ENCODE data around the gene MAP2K7.
"Not testable (repeated sequence)": the region's sequence is repeated elsewhere in the genome, so short reads cannot be mapped to it uniquely, and the experiment has no call there.

The MAP2K7 gene

DNA sequence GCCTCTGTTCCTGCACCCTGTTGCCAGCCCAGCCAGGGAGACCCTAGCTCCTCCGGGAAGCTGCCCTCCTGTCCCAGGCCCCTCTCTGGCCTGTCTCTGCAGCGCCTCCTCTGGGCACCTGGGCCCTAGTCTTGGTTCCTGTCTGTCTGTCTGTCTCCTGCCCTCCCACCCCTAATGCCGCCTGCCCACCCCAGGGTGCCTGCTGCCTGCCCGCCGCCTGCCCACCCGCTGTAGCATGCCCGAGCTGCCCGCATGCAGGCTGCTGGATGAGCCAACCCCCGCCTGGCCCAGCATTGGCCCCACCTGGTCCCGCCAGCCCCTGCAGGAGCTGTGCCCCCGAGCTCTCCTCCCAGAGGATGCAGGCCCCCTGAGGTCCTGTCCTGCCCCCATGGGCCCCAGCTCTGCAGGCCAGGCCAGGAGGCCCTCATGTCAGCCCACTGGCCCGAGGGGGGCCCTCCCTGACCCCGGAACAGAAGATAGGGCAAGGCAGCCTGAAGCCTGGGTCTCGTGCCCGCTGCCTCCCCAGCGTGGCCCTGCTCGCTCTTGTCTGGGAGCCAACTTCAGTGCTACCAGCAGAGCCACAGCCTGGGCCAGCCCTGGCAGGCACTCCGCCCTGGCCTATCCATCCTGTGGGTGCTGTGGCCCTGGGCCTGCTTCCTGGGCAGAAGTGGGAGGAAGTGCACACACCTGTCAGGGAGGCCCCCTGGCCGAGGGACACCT lies 5.2 kb downstream of the MAP2K7 start:
- DNase-seq (ENCODE audit: low spot score), result no peak

DNA sequence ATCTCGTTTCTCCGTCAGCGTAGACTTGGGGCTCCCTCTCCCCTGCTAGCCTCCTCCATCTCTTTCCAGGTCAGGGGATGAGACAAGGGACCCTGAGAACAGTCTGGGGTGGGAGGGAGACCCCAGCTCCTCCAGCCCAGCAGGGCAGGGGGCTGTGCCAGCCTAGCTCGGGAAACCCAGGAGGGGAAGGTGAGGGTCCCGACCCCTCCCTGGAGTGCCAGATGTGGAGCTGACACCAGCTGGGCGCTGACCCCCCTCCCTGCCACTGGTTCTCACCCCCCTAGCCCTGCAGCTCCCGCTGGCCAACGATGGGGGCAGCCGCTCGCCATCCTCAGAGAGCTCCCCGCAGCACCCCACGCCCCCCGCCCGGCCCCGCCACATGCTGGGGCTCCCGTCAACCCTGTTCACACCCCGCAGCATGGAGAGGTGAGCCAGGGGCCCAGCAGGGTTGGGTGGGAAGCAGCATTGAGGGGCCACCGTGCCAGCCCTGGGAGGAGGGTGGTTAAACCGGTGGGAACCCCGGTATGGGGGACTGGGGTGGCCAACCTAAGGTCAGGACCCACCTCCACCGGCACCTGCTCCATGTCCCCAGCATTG lies 5.9 kb downstream of the MAP2K7 start:
- DNase-seq (ENCODE audit: low spot score), result no peak

DNA sequence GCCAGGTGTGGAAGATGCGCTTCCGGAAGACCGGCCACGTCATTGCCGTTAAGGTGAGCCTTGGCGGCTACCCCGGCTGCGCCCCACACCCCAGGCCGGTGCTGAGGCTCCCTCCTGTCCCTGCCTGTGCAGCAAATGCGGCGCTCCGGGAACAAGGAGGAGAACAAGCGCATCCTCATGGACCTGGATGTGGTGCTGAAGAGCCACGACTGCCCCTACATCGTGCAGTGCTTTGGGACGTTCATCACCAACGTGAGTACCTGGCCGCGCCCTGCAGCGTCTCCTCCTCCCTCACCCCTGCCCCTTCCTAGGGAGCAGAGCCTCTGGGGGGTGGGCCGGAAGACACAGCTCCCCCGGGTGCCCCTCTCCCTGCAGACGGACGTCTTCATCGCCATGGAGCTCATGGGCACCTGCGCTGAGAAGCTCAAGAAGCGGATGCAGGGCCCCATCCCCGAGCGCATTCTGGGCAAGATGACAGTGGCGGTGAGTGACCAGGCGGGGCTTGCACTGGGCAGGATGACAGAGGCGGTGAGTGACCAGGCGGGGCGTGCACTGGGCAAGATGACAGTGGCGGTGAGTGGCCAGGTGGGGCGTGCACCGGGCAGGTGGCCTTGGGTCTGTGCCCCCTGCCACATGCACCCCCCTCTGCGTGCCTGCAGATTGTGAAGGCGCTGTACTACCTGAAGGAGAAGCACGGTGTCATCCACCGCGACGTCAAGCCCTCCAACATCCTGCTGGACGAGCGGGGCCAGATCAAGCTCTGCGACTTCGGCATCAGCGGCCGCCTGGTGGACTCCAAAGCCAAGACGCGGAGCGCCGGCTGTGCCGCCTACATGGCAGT lies 6.9 kb downstream of the MAP2K7 start:
- no peak for DNase-seq (ENCODE audit: low spot score)

DNA sequence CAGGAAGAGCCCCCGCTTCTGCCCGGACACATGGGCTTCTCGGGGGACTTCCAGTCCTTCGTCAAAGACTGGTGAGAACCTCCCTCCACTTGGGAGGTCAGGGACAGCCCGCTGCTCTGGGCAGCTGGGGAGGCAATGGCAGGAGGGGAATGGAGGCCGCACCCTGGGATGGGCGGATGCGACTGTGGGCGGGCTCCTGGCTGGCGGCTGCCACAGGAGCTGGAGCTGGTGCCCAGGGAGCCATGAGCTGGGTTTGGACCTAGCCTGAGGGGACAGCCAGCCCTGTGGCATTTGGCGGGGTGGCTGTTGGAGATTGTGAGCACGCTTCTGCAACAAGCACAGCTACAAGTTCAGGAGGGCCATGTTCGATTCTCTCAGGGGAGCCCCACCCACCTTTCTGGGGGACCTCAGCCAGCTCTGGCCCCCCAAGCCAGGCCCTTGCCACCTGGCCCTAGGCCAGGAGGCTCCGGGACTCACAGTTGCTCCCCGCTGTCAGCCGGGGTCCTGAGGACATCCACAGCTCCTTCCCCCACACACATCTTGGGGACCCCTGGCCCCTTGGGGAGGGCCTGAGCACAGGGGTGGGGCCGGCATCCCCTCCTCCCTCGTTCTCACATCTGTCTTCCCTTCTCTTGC lies 7.9 kb downstream of the MAP2K7 start:
- DNase-seq (ENCODE audit: low spot score), result no peak

DNA sequence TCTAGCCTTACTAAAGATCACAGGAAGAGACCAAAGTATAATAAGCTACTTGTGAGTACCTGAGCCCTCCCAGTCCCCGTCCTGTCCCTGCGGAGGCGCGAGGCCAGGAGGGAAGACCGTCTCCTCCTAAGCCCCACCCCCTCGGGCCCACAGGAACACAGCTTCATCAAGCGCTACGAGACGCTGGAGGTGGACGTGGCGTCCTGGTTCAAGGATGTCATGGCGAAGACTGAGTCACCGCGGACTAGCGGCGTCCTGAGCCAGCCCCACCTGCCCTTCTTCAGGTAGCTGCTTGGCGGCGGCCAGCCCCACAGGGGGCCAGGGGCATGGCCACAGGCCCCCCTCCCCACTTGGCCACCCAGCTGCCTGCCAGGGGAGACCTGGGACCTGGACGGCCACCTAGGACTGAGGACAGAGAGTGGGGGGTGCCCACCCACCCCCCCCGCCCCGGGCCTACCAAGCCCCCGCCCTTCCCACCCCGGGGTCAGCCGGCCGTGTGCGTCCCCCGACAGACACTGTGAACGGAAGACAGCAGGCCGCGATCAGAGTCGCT lies 8.5 kb downstream of the MAP2K7 start:
- DNase-seq (ENCODE audit: low spot score), result no peak

DNA sequence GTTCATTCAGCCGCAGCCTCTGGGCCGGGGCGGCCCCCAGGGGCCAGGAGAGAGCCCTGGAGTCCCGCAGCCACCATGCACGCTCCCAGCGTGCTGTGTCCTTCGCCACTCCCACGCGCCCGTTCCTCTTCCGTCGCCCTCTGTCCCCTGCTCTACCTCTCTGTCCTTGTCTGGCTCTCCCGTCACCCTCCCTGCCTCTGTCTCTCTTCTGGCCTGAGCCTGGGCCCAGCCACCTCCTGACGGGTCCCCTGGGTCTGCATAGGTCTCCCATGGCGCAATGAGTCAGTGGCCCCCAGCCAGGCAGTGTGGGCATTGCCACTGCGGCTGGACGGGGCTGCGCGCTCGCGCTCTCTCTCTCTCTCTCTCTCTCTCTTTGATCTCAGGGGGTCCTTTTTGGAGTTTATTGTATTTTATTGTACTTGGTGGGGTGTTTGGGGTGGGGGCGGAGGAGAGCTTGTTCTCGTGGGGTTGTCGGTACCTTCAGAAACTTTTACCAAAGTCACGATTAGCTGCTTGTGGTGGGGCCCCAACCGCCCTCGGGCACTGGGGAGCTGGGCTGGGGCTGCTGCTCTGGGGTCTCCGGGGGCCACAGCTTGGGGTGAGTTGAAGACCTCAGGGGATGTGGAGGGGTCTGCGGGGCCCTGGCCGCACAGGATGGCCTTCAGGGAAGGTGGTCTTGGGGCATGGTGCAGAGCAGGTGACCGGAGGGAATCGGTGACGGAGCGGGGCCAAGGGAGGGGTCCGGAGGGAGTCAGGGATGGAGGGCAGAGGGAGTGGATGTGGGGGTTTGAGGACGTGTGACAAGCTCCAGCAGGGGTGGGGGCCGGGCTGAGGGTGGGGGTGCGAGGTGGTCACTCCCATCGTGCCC lies 9.3 kb downstream of the MAP2K7 start:
- DNase-seq (ENCODE audit: low spot score), result no peak

DNA sequence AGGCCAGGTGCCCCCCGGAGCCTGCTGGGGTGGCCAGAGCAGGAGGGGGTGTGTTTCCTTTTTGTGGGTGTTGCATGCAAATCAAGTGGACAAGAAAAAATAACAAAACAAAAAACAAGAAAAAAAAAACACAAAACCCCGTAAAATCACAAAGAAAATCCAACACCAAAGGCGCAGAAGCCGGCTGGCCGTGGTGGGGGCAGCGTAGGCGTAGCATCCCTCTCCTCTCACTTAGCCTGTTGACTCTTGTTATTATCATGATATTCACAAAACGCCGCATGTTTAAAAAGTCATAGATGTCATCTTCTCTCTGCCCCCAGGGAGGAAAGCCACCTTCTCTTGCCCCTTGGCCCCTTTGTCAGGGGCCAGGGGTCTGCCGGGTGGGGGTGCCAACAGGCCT lies 10.0 kb downstream of the MAP2K7 start:
- no peak for DNase-seq (ENCODE audit: low spot score)

DNA sequence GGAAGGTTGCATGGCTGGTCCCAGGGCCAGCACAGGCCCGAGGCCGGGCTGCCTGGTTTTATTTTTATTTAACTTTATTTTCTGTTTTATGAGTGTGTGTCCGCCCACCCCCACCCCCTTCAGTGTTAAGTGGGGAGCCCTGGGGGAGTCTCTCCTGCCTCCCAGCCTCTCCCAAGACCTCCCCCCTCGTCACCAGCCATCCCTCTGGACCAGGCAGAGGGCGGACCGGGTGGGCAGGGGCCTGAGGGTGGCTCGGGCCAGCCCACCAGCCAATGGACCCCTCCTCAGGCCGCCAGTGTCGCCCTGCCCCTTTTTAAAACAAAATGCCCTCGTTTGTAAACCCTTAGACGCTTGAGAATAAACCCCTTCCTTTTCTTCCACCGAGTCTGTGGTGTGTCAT lies 10.4 kb downstream of the MAP2K7 start:
- no peak for DNase-seq (ENCODE audit: low spot score)

DNA sequence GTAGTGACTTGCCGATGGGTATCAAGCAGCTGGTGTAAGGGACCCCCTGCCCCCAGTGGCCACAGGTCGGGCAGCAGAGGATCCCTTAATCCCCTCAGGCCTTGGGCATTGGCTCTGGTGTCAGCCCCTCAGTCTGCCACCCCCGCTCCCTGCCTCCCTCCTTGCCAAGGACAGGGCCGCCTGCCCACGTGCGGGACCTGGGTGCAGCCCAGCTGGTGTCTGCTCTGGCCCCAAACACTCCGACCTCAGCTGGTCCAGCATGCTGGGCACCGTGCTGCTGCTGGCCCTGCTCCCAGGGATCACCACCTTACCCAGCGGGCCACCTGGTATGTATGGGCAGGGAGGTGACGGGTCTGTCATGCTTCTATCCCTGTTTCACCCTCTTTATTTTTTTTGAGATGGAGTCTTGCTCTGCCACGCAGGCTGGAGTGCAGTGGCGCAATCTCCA lies 10.9 kb downstream of the MAP2K7 start, which contains the start of gene TGFBR3L:
TGFBR3L (plus strand) TSS at position 233 of the 448 bp plus-strand sequence.
- DNase-seq (ENCODE audit: low spot score), result no peak

DNA sequence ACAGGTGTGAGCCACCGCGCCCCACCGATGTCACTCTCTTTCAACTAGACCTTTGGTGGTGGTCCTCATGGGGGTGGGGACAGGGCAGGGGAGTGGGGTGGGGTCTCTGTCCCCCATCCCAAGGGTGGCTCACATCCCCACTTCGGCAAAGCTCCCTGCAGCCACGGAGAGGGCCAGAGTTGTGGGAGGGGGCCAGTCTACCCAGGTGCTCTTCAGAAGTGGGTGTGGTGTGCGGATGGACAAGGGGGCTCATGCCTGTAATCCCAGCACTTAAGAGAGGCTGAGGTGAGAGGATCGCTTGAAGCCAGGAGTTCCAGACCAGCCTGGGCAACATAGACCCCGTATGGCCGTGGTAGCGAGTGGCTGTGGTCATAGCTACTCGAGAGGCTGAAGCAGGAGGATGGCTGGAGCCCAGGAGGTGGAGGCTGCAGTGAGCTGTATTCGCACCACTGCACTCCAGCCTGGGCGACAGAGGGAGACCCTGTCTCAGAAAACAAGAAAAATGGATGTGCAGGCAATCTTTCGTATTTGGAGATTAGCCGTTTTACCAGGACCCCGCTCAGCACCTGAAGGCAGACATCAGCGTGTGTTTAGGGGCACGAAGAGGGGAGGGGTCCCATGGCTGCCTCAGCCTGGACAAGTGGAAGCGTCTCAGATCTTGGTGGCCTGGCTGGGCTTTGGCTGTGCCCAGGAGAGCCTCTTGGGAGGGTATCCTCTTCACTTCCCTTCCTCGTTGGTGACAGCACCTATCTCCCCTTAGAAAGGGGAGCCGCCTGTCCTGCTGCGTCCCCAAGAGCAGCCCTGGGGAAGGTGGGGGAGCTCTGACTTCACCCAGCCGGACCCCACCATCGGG lies 11.8 kb downstream of the MAP2K7 start:
- no peak for DNase-seq (ENCODE audit: low spot score)

DNA sequence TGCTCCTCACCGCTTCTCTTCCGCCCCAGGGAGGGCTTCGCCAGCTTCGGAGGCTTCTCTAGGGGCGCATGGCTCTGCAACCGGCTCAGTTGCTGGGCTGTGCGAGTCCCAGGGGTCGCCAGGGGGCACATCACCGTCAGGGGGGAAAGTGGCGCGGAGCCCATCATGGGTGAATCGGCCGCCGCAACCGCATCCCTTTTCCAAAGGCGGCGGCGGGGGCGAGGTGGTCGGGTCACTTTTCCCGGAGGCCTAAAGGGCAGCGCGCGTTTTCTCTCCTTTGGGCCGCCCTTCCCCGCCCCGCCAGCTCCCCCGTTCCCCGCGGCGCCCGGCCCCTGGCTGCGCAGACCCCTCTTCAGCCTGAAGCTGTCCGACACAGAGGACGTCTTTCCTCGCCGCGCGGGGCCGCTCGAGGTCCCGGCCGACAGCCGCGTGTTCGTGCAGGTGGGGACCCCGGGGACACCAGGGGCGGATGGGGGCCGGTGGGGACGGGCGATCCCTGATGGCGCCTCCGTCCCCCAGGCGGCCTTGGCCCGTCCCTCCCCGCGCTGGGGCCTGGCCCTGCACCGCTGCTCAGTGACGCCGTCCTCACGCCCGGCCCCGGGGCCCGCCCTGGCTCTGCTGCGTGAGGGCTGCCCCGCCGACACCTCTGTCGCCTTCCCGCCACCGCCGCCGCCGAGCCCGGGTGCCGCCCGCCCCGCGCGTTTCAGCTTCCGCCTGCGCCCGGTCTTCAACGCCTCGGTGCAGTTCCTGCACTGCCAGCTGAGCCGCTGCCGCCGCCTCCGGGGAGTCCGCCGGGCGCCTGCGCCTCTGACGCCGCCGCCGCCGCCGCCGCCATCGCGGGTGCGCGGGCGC lies 12.7 kb downstream of the MAP2K7 start:
- DNase-seq (ENCODE audit: low spot score), result peak; percentile 48

DNA sequence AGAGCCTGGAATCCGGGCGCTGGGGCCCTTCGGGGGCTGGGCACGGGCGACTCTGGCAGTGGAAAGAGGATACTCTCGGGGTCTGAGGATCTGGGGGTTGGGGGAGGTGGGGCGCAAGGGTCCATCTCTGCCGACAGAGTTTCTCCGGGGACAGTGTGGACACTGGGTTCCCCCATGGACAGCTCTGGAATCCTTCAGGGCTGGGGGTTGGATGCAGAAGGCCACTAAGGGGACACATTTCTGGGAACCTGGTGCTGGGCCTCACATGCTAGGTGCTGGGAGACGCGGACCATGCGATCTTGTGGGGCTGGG lies 13.2 kb downstream of the MAP2K7 start:
- DNase-seq (ENCODE audit: low spot score), result no peak

DNA sequence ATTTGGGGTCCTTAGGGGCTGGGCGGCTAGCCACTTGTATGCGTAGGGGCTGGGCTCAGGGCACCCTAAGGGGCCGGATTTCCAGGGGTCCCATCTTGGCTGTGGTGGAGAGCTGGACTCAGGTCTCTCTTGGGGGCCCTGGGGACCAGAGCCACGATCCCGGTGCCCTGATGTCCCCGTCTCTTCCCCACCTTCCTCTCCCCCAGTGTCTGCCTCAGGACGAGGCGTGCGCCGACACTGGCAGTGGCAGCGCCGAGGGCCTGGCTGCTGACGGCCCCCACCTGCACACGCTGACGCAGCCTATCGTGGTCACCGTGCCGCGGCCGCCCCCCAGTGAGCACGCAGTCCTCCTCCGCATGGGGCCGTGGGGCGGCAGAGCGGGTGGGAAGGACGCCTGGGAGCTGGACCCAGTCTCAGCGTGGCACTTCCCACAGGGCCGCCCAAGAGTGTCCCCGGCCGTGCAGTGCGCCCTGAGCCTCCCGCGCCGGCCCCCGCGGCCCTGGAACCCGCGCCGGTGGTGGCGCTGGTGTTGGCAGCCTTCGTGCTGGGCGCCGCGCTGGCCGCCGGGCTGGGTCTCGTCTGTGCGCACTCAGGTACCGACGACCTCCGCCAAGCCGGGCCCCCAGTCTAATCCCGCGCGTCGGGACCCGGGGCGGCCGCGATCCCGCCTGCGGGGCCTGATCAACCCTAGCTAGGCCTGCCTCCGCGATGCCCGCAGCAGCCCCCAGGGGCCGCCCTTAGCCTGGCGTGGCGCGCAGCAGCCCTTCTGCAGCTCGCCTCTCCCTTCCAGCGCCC lies 13.8 kb downstream of the MAP2K7 start:
- peak; percentile 82 for DNase-seq (ENCODE audit: low spot score)

DNA sequence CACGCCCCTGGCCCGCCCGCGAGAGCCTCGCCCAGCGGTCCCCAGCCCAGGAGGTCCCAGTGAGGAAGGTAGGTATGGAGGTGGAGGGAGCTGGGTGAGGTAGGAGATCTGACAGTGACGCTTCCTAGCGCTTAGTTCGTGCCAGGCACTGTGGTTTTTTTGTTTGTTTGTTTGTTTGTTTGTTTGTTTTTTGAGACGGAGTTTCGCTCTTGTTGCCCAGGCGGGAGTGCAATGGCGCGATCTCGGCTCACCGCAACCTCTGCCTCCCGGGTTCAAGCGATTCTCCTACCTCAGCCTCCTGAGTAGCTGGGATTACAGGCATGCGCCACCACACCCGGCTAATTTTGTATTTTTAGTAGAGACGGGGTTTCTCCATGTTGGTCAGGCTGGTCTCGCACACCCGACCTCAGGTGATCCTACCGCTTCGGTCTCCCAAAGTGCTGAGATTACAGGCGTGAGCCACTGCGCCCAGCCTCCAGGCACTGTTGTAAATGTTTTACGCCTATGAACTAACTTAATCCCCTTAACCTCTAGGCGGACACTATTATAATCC lies 14.5 kb downstream of the MAP2K7 start:
- not testable (repeated sequence) for DNase-seq (ENCODE audit: low spot score)

DNA sequence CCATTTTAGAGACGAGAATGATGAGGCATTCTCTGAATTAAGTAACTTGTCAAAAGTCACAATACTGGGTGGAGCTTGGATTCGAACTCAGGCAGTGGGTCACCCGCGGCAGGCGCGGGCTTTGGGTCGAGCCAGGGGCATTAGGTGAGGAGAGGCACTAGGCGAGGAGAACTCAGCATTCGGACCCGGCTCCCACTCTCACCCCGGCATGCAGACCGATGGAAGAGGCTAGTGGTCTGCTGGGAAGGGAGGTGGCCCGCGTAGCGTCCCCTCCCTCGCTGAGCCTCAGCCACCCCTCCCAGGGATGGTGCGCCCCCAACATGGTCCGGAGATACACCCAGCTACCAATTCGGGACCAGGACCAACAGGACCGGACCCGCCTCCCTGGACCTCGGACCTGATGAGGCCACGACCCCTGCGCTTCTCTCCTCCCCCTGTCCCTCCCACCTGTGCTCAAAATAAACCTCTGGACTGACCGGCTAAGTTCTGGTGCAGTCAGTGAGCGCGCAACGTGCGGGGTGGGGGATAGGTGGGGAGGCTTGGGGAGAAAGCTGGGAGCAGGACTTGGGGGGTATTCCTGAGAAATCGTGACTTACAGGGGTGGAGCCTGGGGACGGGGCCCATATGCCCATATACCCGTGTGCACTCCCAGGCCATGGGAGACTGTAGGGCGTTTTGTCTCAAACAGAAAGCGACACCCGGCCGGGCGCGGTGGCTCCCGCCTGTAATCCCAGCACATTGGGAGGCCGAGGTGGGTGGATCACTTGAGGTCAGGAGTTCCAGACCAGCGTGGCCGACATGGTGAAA lies 15.1 kb downstream of the MAP2K7 start:
- DNase-seq (ENCODE audit: low spot score), result no peak

DNA sequence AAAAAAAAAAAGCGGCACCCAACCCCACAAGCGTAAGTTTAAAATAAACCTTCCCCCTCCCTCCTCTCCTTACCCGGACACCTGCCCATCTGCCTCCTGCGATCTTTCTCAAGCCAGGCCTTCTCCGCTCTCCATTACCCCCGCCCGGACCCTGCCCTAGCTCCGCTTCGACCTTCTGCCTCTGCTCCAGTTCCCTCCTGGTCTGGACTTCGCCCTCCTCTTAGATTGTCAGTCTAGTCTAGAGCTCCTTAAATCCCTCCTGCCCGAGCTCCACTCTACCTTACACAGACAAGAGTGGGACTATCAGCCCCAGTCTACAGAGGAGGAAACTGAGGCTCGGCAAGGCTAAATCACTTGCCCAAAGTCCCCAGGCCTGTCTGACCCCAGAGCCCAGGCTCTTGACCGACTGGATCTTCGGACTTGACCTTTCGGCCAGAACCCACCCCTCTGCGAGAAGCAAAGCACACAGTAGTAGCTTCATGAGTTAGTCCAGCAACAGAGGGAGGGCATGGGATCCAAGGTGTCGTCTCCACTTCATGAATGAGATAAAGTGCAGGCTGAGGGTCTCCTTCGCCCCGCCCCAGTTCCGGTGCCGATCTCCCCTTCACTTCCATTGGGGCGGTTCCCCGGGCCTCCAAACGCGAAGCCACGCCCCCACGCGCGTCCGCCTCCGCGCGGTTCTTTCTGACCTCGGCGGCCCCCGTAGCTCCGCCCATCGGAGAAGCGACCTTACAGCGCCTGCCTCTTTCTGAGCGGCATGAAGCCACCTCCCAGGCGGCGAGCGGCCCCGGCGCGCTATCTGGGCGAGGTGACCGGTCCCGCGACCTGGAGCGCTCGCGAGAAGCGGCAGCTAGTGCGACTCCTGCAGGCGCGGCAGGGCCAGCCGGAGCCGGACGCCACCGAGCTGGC lies 16.2 kb downstream of the MAP2K7 start, which contains the start of gene SNAPC2:
SNAPC2 (plus strand) TSS at position 729 of the 909 bp plus-strand sequence; CDS start at position 758, 29 bp downstream.
- DNase-seq (ENCODE audit: low spot score), result peak; percentile 75
